Spleen (tissue), 7 donors: Measurements from ENCODE around the gene NECAB3.

Experiments
- POLR2AphosphoS5 ChIP-seq, 3 donors: sonication (generic); formaldehyde crosslinking; IDR thresholded peaks; one replicate each; pipeline ENCODE4 v1.5.1; 2017; ENCODE audit warnings: antibody characterized with exemption in 3 of 3
- TF ChIP-seq, protein P1 (sequence below), 11 experiments: fragments of 200-600 bp in 7 of 11; fragments of 450-650 bp in 4 of 11; sonication (generic) in 4 of 11; IDR thresholded peaks in 8 of 11; conservative IDR thresholded peaks in 3 of 11; 1 replicate in 7 of 11; 2 replicates in 4 of 11; pipeline versions ENCODE4 v1.4.0 to v1.8.0; 2016 to 2021; ENCODE audit warnings: antibody characterized with exemption in 11 of 11, inconsistent platforms in 4 of 11, mild to moderate bottlenecking in 1 of 11
- donor health status: DM: no; HTN: no; CAD: no; lungs with moderate emphysema.
- donor health status: DM: no; HTN: no; CAD: no.
- donor health status: DM: no; HTN: no; CAD: no.

DNA sequence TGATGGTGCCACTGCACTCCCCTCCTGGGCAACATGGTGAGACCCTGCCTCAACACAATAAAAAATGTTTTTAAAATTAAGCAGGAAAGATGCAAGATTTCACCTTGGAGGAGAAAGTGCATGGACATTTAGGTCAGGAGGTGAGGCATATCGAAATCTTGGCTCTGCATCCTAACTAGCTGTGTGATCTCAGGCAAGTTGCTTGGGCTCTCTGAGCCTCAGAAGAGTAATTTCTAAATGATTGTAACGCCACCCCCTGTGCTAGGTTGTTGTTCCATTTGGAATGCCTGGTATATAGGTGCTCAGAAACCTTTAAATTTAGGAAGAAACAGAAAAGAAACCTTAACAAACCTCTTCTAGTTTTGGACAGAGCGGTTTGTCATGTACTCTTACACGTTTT lies 48.0 kb downstream of the NECAB3 start:
- TF ChIP-seq POLR2AphosphoS5 (IDR thresholded peaks at IDR 0.05): no peak
- TF ChIP-seq, protein P1, sequence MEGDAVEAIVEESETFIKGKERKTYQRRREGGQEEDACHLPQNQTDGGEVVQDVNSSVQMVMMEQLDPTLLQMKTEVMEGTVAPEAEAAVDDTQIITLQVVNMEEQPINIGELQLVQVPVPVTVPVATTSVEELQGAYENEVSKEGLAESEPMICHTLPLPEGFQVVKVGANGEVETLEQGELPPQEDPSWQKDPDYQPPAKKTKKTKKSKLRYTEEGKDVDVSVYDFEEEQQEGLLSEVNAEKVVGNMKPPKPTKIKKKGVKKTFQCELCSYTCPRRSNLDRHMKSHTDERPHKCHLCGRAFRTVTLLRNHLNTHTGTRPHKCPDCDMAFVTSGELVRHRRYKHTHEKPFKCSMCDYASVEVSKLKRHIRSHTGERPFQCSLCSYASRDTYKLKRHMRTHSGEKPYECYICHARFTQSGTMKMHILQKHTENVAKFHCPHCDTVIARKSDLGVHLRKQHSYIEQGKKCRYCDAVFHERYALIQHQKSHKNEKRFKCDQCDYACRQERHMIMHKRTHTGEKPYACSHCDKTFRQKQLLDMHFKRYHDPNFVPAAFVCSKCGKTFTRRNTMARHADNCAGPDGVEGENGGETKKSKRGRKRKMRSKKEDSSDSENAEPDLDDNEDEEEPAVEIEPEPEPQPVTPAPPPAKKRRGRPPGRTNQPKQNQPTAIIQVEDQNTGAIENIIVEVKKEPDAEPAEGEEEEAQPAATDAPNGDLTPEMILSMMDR (IDR thresholded peaks at IDR 0.05 in 8 of 11, conservative IDR thresholded peaks at IDR 0.05 in 3 of 11): no peak
